ENCODE results near the gene TRAPPC11. TPM values are rescaled to one million over a fixed set of nuclear protein-coding genes. Genes with fewer than 3 reads are reported as not detected.

Gene TRAPPC11
- total RNA-seq, 1 donor from 2014 or later, result 26.3 TPM

DNA sequence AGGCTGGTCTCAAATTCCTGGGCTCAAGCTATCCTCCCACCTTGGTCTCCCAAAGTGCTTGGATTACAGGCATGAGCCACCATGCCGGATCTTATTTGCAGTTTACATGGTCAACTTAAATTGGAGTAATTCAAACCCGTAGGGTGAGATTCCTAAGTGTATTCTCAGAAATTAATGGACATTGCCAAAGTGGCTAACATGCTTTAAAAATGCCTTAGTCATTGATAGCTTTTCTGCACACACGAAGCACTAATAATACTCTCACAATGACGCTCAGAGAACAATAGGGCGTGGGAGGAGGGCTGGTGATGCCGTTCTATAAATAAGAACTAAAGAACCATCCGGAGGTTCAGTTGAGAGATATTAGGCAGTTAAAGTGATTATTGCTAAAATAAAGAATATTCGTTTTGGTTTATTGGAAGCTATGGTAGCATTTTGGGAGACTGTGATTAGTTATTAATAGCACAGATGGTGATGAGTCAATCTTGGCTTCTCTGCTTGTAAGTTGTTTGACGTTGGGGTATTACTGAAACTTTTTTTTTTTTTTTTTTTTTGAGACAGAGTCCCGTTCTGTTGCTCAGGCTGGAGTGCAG lies 79.1 kb downstream of the TRAPPC11 start:
- Histone ChIP-seq H3K36me3 (ENCODE audit: insufficient read depth, low read length) (no peaks in the 10 kb centered on the region), H4K20me1 (ENCODE audit: insufficient read depth, low read length) (no peaks in the 10 kb centered on the region), H3K27ac (ENCODE audit: low read depth, low read length) (no peak overlapping the region), H3K4me2 (ENCODE audit: low read length) (no peak overlapping the region), H3K4me3 (ENCODE audit: insufficient read depth, low read depth, low read length) (no peak overlapping the region), H3K79me2 (ENCODE audit: insufficient read depth, low read length) (no peaks in the 10 kb centered on the region), H3K9ac (ENCODE audit: low read length) (no peak overlapping the region), H3K9me3 (ENCODE audit: insufficient read depth, low read depth, low read length) (no peaks in the 10 kb centered on the region), H3K27me3 (ENCODE audit: insufficient read depth, low read length) (no peaks in the 10 kb centered on the region), H3K4me1 (ENCODE audit: insufficient read depth, low read length) (peaks cover 3% of the 10 kb centered on the region), H2AFZ (ENCODE audit: low read depth, low read length) (no peak overlapping the region)
- DNase-seq (ENCODE audit: low read depth) (peak; percentile 35), FAIRE-seq (no peak)
- Mint-ChIP-seq H3K36me3 (ENCODE audit: low read depth, unreplicated experiment) (no peaks in the 10 kb centered on the region), H3K4me3 (ENCODE audit: unreplicated experiment) (no peak overlapping the region), H3K27ac (ENCODE audit: unreplicated experiment) (no peak overlapping the region), H3K4me1 (ENCODE audit: low read depth, unreplicated experiment) (no peaks in the 10 kb centered on the region), H3K27me3 (ENCODE audit: low read depth, unreplicated experiment) (peaks cover 1% of the 10 kb centered on the region), H3K9me3 (ENCODE audit: unreplicated experiment) (peaks cover 6% of the 10 kb centered on the region)
- no peak for TF ChIP-seq EZH2 (IDR thresholded peaks at IDR 0.05; ENCODE audit: insufficient read depth, low read length)
- TF ChIP-seq, protein P1, sequence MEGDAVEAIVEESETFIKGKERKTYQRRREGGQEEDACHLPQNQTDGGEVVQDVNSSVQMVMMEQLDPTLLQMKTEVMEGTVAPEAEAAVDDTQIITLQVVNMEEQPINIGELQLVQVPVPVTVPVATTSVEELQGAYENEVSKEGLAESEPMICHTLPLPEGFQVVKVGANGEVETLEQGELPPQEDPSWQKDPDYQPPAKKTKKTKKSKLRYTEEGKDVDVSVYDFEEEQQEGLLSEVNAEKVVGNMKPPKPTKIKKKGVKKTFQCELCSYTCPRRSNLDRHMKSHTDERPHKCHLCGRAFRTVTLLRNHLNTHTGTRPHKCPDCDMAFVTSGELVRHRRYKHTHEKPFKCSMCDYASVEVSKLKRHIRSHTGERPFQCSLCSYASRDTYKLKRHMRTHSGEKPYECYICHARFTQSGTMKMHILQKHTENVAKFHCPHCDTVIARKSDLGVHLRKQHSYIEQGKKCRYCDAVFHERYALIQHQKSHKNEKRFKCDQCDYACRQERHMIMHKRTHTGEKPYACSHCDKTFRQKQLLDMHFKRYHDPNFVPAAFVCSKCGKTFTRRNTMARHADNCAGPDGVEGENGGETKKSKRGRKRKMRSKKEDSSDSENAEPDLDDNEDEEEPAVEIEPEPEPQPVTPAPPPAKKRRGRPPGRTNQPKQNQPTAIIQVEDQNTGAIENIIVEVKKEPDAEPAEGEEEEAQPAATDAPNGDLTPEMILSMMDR (IDR thresholded peaks at IDR 0.05; ENCODE audit: insufficient read depth, low read depth, low read length), result no peak

DNA sequence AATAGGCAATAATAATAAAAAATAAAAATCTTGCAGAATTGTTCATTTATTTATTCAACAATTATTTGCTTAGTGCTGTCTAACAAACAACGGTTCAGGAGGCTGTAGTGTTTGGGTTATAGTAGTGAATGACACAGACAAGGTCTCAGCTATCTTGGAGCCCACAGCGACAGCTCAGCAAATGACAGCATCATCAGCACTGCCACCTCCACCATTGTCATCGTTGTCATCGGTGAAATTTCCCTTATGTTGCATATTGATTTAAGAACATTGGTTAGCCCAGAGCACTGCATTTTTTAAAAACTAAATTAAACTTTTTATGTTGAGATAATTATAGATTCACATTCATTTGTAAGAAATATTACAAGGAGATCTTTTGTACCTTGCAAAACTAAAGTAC lies 79.9 kb downstream of the TRAPPC11 start:
- Mint-ChIP-seq H3K4me1 (ENCODE audit: low read depth, unreplicated experiment) (no peaks in the 10 kb centered on the region), H3K36me3 (ENCODE audit: low read depth, unreplicated experiment) (no peaks in the 10 kb centered on the region), H3K9me3 (ENCODE audit: unreplicated experiment) (peaks cover 6% of the 10 kb centered on the region), H3K27me3 (ENCODE audit: low read depth, unreplicated experiment) (no peaks in the 10 kb centered on the region), H3K27ac (ENCODE audit: unreplicated experiment) (no peak overlapping the region), H3K4me3 (ENCODE audit: unreplicated experiment) (no peak overlapping the region)
- Histone ChIP-seq H3K79me2 (ENCODE audit: insufficient read depth, low read length) (no peaks in the 10 kb centered on the region), H3K4me1 (ENCODE audit: insufficient read depth, low read length) (peaks cover 3% of the 10 kb centered on the region), H3K9me3 (ENCODE audit: insufficient read depth, low read depth, low read length) (no peaks in the 10 kb centered on the region), H3K27ac (ENCODE audit: low read depth, low read length) (no peak overlapping the region), H2AFZ (ENCODE audit: low read depth, low read length) (no peak overlapping the region), H3K4me2 (ENCODE audit: low read length) (no peak overlapping the region), H3K9ac (ENCODE audit: low read length) (no peak overlapping the region), H4K20me1 (ENCODE audit: insufficient read depth, low read length) (no peaks in the 10 kb centered on the region), H3K4me3 (ENCODE audit: insufficient read depth, low read depth, low read length) (no peak overlapping the region), H3K27me3 (ENCODE audit: insufficient read depth, low read length) (no peaks in the 10 kb centered on the region), H3K36me3 (ENCODE audit: insufficient read depth, low read length) (no peaks in the 10 kb centered on the region)
- TF ChIP-seq, protein P1 (IDR thresholded peaks at IDR 0.05; ENCODE audit: insufficient read depth, low read depth, low read length), result no peak
- no peak for TF ChIP-seq EZH2 (IDR thresholded peaks at IDR 0.05; ENCODE audit: insufficient read depth, low read length)
- DNase-seq (ENCODE audit: low read depth) (no peak), FAIRE-seq (no peak)
